Amniotic epithelial cell (primary cell): Measurements from ENCODE around the gene GTF3C5.
"Not testable (repeated sequence)": the region's sequence is repeated elsewhere in the genome, so short reads cannot be mapped to it uniquely, and the experiment has no call there.

Experiments
- DNase-seq: peaks from one replicate; pipeline ENCODE4 v3.0.0-alpha.2; 2010; ENCODE audit warnings: low read depth

The GTF3C5 gene

GRCh38 chr9:133090752-133091385, 60.1 kb downstream of the GTF3C5 start:
- DNase-seq: no peak

GRCh38 chr9:133094351-133094750, 63.6 kb downstream of the GTF3C5 start:
- not testable (repeated sequence) for DNase-seq

- DNase-seq: no peak
These were observed 64.1 kb downstream of the GTF3C5 start for GRCh38 chr9:133094842-133095393.

- DNase-seq: no peak
These were observed 67.4 kb downstream of the GTF3C5 start for GRCh38 chr9:133098104-133098754.

GRCh38 chr9:133098871-133099270, 68.1 kb downstream of the GTF3C5 start:
- DNase-seq: no peak

- DNase-seq: no peak
These were observed 69.1 kb downstream of the GTF3C5 start for GRCh38 chr9:133099726-133100505.

- DNase-seq: no peak
These were observed 69.9 kb downstream of the GTF3C5 start for GRCh38 chr9:133100506-133101355.

- DNase-seq: no peak
These were observed 70.8 kb downstream of the GTF3C5 start for GRCh38 chr9:133101356-133102189.

GRCh38 chr9:133102190-133103021, 71.6 kb downstream of the GTF3C5 start:
- no peak for DNase-seq

- DNase-seq: no peak
These were observed 72.6 kb downstream of the GTF3C5 start for GRCh38 chr9:133103183-133103986.

GRCh38 chr9:133103987-133104505, 73.2 kb downstream of the GTF3C5 start:
- DNase-seq: no peak

GRCh38 chr9:133104718-133105460, 74.1 kb downstream of the GTF3C5 start:
- no peak for DNase-seq

- DNase-seq: no peak
These were observed 74.6 kb downstream of the GTF3C5 start for GRCh38 chr9:133105461-133105770.

GRCh38 chr9:133106511-133107244, 75.9 kb downstream of the GTF3C5 start:
- no peak for DNase-seq

- DNase-seq: no peak
These were observed 76.5 kb downstream of the GTF3C5 start for GRCh38 chr9:133107245-133107722.
